Measurements from ENCODE around the gene GRHPR. TPM values are rescaled to one million over a fixed set of nuclear protein-coding genes. Genes with fewer than 3 reads are reported as not detected.
A peak's percentile ranks its signal among the peaks of the same experiment; 100 is the strongest.

The GRHPR gene
- total RNA-seq, 4 donors from 2014 or later: 132 to 156 (median 141) TPM

- Histone ChIP-seq H3K4me1 (peaks cover 62% of the 10 kb centered on the region), H3K9me3 (no peaks in the 10 kb centered on the region), H3K36me3 (peaks cover 5% of the 10 kb centered on the region), H3K4me3 (no peak overlapping the region), H3K27me3 (no peaks in the 10 kb centered on the region), H3K27ac (peak overlapping the region; percentile 15)
- TF ChIP-seq EP300 (IDR thresholded peaks at IDR 0.05) (no peak), POLR2AphosphoS5 (IDR thresholded peaks at IDR 0.05) (no peak), CTCF (IDR thresholded peaks at IDR 0.05) (no peak), POLR2A (IDR thresholded peaks at IDR 0.05) (no peak)
- DNase-seq (ENCODE audit: low spot score in 2 of 2): no peak
- WGBS: 36% methylated on average over 1 of the region's 1 CpG
Measured at GRCh38 chr9:37456817-37457216, 34.3 kb downstream of the GRHPR start.

GRCh38 chr9:37464006-37464405, 41.5 kb downstream of the GRHPR start:
- TF ChIP-seq CTCF (IDR thresholded peaks at IDR 0.05): no peak
- Histone ChIP-seq H3K9me3 (no peaks in the 10 kb centered on the region), H3K27me3 (no peaks in the 10 kb centered on the region), H3K27ac (peak overlapping the region; percentile 98), H3K36me3 (no peaks in the 10 kb centered on the region), H3K4me1 (peaks cover 43% of the 10 kb centered on the region), H3K4me3 (peak overlapping the region; percentile 79)
- no peak for DNase-seq (ENCODE audit: low spot score in 2 of 2)
- WGBS: 18% methylated on average over 3 of the region's 3 CpGs

GRCh38 chr9:37464426-37465248, 42.1 kb downstream of the GRHPR start:
- Histone ChIP-seq H3K4me3 (peak overlapping the region; percentile 79), H3K27ac (peak overlapping the region; percentile 98), H3K9me3 (no peaks in the 10 kb centered on the region), H3K4me1 (peaks cover 42% of the 10 kb centered on the region), H3K36me3 (no peaks in the 10 kb centered on the region), H3K27me3 (no peaks in the 10 kb centered on the region)
- TF ChIP-seq CTCF (IDR thresholded peaks at IDR 0.05) (no peak), POLR2AphosphoS5 (IDR thresholded peaks at IDR 0.05) (no peak), POLR2A (IDR thresholded peaks at IDR 0.05) (no peak), EP300 (IDR thresholded peaks at IDR 0.05) (no peak)
- under 1% methylated on average over 37 of the region's 47 CpGs for WGBS
- DNase-seq (ENCODE audit: low spot score in 2 of 2): peak; percentile 88 to 92

GRCh38 chr9:37465249-37466036, 42.9 kb downstream of the GRHPR start, which contains the start of gene ZBTB5:
Gene ZBTB5, minus strand, starts transcription at chr9:37465450. Its CDS starts 22,899 bp downstream, at chr9:37442551.
- peak; percentile 100 for DNase-seq (ENCODE audit: low spot score in 2 of 2)
- H3K27me3 ChIP-seq: no peaks in the 10 kb centered on the region
- no peaks in the 10 kb centered on the region for H3K36me3 ChIP-seq
- peak within 1 kb of the TSS; percentile 79 for H3K4me3 ChIP-seq
- H3K27ac ChIP-seq: peak within 1 kb of the TSS; percentile 98
- no peaks in the 10 kb centered on the region for H3K9me3 ChIP-seq
- 0% methylated on average over 24 of the region's 52 CpGs for WGBS
- peak in 2 of 3 donors; percentile 11 to 66 for TF ChIP-seq POLR2AphosphoS5 (IDR thresholded peaks at IDR 0.05)
- TF ChIP-seq CTCF (IDR thresholded peaks at IDR 0.05): no peak
- peaks cover 42% of the 10 kb centered on the region for H3K4me1 ChIP-seq

Data from suprapubic skin (tissue), 4 donors.